ENCODE results near the gene MBLAC1.

The MBLAC1 gene

GRCh38 chr7:100176096-100177044 lies 49.6 kb downstream of the MBLAC1 start:
- TF ChIP-seq CTCF (IDR thresholded peaks at IDR 0.05; ENCODE audit: borderline replicate concordance, insufficient read depth, low read depth, low read length): no peak

GRCh38 chr7:100177045-100178001 lies 50.6 kb downstream of the MBLAC1 start, which contains the start of the genes GPC2 and STAG3:
TSS of gene GPC2 (minus strand) at chr7:100177381. CDS start at chr7:100177199, 182 bp downstream.
TSS of gene STAG3 (plus strand) at chr7:100177918. CDS start at chr7:100180557, 2,639 bp downstream.
- no peak for TF ChIP-seq CTCF (IDR thresholded peaks at IDR 0.05; ENCODE audit: borderline replicate concordance, insufficient read depth, low read depth, low read length)
- peak within 1 kb of the TSS; percentile 81 for H3K4me3 ChIP-seq (ENCODE audit: low read depth, low read length)

More at GRCh38 chr7:100176096-100177044, 49.6 kb downstream of the MBLAC1 start:
- H3K4me3 ChIP-seq (ENCODE audit: low read depth, low read length): peak overlapping the region; percentile 81
